ENCODE results near the gene KCNN4. TPM values are rescaled to one million over a fixed set of nuclear protein-coding genes. Genes with fewer than 3 reads are reported as not detected.

The KCNN4 gene
- polyA plus RNA-seq, 3 donors = 0.97 to 1.8 (median 1.5) TPM

DNA sequence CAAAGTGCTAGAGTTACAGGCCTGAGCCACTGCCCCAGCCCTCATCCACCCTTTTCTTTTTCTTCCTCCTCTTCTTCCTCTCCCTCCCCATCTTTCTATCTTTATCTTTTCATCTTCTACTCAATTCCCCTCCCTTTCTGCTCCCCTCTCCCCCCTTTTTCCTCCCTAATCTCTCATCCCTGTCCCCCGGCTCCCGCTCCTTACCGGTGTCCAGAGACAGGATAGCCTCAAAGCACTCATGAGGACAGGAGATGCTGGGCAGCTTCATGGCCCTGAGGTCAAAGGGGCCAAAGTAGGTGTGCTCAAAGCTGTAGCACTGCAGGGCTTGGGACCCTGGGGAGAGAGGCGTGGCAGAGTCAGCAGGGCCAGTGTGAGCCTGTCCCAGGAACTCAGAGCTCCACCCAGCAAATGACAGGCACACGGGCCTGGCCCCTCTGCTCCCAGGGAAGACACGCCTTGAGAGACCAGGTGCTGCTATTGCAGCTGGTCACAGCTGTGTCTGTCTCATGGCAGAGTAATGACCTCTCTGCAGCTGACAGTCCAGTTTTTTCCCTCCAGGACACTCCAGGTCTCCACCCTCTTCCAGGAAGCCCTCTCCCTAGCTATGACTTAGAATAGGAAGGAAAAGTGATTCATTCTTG lies 18.8 kb upstream of the KCNN4 start:
- no peak for DNase-seq (ENCODE audit: low read depth in 3 of 3, low spot score in 2 of 3)

DNA sequence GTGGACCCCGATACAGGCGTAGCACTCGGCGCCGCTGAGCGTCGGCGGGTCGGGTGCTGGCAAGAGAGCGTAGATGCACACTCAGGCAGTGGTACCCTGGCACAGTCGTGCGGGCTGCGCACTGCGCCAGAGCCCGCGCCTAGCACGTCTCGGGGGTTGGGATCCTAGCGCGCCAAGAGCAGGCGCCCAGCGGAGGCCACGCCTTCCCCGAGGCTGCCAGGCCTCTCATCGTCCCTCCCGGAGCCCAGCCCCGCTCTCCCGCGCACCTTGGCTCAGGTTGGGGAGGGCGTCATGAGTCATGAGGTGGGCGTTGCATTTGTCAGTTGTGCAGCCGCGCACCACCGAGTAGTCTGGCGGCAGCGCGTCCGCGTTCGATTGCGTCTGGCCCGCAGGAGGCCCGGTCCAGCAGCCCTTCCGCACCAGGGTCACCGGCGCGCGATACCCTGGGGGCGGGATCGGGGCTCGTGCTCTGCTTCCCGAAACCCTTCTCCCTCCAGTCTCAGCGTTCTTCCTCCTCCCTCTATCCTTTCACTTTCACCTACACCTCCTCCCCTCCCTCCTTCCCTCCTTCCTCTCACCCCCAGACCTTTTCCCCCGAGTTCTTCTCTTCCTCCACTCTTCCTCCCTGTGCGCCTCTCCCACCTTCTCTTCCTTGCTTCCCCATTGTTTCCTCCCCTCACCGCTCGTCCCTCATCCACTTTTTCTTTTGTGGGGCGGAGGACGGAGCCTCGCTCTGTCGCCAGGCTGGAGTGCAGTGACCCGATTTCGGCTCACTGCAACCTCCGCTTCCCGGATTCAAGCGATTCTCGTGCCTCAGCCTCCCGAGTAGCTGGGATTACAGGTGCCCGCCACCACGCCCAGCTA lies 18.0 kb upstream of the KCNN4 start:
- no peak for DNase-seq (ENCODE audit: low read depth in 3 of 3, low spot score in 2 of 3)

DNA sequence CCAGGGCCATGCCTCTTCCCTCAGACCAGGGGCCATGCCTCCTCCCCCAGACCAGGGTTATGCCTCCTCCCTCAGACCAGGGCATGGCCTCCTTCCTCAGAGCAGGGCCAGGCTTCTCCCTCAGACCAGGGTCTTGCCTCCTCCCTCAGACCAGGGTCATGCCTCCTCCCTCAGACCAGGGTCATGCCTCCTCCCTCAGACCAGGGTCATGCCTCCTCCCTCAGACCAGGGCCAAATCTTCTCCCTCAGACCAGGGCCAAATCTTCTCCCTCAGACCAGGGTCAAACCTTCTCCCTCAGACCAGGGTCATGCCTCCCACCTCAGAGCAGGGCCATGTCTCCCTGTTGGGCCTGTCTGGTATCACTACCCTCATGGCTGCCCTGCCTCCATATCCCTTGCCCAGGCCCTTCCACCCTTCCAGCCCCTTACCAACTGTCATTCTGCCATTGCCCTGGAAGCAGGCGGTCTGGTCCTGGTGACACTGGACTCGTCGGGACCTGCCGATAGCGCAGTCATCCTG lies 17.3 kb upstream of the KCNN4 start:
- no peak for DNase-seq (ENCODE audit: low read depth in 3 of 3, low spot score in 2 of 3)

DNA sequence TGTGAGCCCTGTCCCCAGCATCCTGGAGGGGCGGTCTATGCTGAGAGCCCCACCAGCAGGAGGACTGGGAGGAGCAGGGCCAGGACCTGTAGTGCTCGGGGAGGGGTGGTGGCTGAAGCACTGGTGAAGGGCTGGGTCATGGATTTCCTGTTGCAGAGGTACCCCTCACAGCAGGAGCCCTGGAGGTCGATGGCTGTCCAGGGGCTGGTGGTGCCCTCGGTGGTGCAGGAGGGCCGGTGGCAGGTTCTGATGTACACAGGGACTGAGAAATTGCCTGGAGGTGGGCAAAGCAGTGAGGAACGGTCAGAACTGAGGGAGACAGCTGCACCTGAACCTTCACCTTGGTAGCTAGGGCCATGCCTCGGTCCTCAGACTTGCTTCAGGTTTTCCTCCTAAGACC lies 16.8 kb upstream of the KCNN4 start:
- no peak for DNase-seq (ENCODE audit: low read depth in 3 of 3, low spot score in 2 of 3)

DNA sequence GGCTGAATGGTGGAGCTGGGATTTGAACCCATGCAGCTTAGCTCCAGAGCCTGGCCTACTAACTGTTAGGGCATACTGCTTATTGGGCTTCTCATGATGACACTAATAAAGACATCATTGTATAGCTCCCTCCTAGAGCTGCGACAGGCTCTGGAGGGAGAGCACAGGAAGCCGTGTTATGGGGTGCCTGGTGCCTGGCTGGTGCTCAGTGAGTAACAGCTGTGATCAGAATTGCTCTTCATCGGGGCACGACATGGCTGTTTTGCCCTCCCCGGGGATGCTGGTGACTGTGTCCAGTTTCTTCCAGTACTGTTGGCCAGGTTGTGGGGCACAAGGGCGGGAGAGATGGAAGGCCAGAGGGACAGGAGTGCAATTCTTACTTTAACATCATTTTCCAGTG lies 16.3 kb upstream of the KCNN4 start:
- DNase-seq (ENCODE audit: low read depth in 3 of 3, low spot score in 2 of 3) = no peak

DNA sequence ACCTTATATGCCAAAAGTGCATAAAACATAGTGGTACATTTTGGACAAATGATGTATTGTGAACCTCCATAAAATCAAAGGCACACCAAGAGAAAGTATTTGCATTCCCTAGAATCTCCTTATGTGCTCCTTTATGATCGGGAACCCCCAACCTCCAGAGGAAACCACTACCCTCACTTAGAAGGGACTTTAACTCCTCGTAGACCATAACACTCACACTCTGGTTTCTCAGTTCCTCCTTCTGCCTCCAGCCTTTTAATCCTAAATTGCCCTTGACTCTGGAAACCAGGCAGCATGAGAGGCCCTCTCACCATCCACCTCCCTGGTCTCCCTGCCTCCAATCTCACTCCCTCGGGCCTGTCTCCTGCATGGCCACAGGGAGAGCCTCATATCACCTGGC lies 9.8 kb upstream of the KCNN4 start:
- no peak for DNase-seq (ENCODE audit: low read depth in 3 of 3, low spot score in 2 of 3)

DNA sequence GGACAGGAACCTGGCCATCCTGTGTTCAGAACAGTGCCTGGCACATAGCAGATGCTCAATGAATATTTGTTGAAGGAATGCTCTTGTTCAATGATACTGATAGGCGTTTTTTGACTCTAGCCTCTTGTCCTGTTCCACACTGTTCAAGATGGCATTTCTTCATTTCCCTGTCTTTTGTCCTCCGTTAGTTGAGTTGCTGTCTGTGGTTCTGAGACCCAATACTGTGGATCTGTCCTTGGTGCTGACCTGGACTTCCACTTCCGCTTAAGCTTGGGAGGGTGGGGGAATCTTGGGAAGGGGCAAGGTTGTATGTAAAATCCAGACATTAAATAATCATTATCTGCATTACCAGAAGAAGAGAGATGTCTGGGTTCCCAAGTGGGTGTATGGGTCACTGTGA lies 8.3 kb upstream of the KCNN4 start:
- DNase-seq (ENCODE audit: low read depth in 3 of 3, low spot score in 2 of 3) = no peak

DNA sequence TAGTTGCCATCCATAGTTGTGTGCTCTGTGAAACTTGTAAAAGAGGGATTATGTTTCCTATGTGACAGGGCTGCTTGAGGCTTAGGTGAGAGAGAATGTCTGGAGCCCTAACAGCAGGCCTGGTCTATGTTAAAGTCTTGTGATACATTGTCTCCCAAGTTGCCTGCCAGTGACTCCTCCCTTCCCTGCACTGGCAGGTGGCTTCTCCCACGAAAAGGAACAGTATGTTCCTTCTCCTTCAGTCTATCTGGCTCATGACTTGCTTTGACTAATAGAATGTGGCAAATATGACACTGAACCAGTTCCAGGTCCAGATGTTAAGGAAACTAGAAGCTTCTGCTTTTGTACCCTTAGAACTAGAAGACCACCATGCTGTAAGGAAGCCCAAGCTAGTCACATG lies 5.9 kb upstream of the KCNN4 start:
- no peak for DNase-seq (ENCODE audit: low read depth in 3 of 3, low spot score in 2 of 3)

DNA sequence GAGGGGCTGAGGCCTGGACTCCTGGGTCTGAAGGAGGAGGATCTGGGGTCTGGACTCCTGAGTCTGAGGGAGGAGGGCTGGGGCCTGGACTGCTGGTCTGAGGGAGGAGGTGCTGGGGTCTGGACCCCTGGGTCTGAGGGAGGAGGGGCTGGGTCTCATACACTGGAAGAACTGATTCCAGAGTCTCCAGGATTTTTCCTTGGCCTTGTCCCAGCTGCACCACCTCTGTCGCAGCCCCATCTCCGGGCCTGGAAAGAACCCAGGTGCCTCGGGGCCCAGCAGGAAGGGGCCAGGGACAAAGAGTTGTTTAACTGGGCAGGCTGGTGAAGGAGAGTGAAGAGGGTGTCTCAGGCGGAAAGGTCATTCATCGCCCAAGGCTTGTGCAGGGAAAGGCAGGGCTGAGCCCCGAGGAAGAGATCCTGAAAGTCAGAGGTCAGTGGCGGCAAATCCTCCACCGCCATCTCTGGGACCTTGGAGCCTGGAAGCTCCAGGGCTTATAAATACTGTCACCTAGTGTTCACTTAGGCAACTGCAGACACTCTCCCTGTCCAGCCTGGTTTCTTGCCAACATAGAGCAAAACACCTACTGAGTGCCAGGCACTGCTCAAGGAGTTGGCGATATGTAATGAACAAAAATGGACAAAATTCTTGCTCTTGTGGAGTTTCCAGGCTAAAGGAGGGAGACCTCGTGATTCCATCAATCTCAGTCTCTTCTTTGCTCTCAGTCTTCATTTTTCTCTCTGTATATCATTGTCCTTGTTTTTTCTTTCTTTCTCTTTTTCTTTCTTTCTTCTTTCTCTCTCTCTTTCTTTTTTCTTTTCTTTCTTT lies 4.4 kb upstream of the KCNN4 start:
- DNase-seq (ENCODE audit: low read depth in 3 of 3, low spot score in 2 of 3) = no peak

DNA sequence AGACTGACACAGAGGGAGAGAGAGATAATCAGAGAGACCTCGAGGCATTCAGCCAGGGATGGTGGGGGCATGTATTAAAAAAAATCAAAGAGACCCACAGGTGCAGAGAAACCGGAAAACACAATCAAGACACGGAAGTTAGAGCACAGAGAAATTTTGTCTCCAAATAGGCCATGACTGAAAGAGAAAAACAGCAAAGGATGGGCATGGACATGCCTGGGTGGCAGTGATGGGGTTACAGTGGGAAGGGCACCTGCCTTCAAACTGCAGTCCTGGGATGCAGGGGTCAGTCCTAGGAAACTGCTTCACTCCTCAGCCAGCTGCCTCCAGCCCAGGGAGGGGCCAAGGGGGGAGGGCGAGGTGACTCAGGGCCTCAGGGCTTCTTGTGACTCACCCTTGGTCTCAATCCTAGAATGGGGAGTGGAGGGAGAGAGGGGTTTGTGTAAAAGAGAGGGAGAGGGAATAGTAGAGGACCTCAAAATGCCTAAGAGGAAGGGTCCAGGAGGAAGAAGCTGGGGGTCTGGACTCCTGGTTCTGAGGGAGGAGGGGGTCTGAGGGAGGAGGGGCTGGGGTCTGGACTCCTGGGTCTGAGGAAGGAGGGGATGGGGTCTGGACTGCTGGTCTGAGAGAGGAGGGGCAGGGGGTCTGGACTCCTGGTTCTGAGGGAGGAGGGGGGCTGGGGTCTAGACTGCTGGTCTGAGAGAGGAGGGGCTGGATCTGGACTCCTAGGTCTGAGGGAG lies 3.6 kb upstream of the KCNN4 start:
- no peak for DNase-seq (ENCODE audit: low read depth in 3 of 3, low spot score in 2 of 3)

DNA sequence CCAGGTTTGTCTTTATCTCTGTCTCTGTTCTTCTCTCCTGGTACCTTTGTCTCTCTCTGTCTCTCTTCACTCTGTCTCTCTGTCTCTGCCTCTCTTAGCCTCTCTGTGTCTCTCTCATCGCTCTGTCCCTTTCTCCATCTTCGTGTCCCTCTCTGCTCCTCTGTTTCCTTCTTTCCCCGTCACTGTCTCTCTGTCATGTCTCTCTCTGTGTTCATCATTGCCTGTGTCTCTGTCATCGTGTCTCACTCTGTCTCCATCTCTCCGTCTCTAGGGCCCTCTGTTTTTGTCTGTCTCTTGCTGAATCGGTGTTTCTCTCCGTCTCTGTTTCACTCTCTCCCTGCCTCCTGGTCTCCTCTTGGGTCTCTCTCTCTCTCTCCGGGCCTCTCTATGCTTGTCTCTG lies 2.9 kb upstream of the KCNN4 start:
- DNase-seq (ENCODE audit: low read depth in 3 of 3, low spot score in 2 of 3) = no peak

DNA sequence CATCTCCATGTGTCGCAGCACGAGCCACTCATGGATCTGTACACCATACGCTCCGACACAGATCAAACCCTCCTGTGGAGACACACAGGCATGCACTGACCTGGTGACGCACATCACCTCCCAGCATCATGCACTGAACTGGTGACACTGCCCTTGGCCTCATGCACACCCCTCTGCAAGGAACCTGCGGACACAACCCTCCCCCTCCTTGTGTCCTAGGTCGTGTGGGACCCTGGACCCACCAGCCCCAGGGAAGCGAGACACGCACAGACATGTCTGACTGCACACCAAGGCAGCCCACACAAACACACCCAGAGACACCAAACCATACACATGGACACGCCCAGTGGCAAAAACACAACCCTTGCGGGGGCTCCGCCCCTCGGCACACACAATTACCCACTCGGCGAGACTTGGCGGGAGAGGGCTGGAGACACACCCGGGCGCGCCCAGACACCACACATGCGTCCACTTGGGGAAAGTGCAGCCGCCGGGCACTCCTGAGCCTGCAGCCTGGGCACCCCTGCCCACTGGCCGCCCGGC lies 2.0 kb upstream of the KCNN4 start:
- no peak for DNase-seq (ENCODE audit: low read depth in 3 of 3, low spot score in 2 of 3)

DNA sequence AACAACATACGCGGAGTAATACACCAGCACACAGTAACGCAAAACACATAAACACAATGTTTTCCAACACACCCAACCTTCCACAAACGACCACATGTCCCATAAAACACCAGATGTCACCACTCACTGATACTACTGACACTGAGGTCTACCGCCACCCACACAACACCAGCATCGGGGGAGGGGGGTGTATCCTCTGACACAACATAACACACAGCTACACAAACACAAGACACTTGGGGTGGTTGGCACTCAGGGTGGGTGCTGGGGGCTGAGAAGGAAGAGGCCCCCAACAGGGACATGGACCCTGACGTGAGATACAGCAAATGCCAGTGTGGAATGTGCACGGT lies 1.5 kb upstream of the KCNN4 start:
- DNase-seq (ENCODE audit: low read depth in 3 of 3, low spot score in 2 of 3) = no peak

DNA sequence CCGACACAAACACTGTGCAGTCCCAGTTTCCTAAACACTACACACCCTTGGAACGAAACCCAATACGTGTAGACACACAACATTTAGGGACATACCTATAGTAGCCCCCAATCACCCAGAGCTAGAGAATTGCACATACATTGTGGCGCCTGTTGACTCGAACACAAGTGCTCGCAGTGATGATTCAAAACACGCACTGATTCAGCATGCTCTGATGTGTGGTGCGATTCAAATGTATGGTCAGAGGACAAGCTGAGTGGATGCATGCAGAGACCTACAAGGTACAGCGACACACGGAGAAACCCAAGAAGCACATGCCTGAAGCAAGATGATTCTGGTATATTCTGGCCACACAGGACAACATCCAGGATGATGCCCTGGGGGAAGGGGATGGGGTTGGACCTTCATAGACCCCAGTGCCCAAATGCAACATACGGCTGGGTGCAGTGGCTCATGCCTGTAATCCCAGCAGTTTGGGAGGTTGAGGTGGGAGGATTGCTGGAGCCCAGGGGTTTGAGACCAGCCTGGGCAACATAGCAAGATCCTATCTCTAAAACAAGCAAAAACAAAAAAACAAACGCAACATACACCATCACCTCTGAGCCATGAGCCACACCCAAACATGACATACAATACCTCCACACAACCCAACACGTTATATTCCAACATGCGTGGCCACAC lies 997 bp upstream of the KCNN4 start:
- no peak for DNase-seq (ENCODE audit: low read depth in 3 of 3, low spot score in 2 of 3)

DNA sequence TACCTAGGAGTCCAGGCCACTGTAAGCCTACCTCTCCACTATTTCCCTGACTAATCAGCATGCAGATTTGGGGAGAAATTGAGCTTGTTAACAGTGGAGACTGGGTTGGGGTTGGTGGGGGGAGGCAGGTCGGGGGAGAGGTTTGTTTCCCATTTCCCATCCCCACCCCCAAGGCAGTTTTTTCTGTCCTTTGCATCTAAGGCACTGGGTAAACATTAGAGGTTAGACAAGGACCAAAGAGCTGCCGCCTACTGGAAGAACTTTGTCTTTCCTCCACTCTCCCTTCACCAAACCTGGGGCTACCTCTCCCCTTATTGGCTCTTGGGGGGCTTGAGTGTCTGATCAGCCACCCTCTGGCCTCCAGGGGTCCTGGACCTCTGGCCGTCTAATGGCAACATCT lies 953 bp downstream of the KCNN4 start:
- DNase-seq (ENCODE audit: low read depth in 3 of 3, low spot score in 2 of 3) = no peak

DNA sequence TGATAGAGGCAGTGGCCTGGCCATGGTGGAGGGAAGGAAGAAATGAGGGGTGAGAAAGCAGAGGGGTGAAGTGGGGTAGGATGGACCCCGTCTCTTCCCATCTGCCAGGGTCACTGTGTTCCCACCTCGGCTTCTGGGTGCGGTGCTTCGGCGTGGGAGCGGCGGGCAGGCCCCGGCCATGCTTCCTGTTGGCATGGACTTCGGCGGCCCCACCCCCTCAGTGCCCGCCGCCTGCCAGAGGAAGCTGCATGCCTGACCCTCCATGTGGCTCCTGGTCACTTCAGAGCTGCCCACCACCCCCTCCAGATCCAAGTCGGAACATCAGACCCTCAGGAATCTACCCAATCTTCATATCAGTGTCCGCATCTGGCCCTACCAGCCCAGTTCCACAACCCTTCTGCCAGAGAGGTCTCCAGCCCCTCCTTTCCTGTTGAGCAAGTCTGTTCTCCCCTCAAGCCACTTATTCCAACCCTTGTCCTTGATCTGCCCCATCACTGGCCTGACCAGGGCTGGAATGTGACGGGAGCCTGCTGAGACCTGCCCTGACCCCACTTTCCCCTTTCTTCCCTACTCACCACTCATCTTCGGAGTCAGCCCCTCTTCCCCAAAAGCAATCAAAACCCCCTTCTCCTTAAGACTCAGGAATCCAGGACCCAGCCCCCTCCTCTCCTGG lies 1.5 kb downstream of the KCNN4 start:
- no peak for DNase-seq (ENCODE audit: low read depth in 3 of 3, low spot score in 2 of 3)

DNA sequence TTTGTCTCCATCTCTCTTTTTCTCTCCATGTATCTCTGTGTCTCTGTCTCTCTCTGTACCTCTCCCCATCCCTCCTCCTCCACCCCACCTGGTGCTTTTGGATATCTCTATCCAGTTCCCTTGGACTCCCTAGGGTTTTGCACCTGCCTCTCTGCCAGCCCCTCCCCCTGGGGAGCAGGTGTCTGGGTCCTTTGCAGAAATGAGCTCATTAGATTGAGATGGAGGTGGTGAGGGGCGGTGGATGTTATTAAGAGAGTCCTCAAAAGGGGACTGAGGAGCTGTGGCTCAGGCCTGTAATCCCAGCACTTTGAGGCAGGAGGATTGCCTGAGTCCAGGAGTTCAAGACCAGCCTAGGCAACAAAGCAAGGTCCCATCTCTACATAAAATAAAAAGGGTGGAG lies 2.1 kb downstream of the KCNN4 start:
- no peak for DNase-seq (ENCODE audit: low read depth in 3 of 3, low spot score in 2 of 3)

DNA sequence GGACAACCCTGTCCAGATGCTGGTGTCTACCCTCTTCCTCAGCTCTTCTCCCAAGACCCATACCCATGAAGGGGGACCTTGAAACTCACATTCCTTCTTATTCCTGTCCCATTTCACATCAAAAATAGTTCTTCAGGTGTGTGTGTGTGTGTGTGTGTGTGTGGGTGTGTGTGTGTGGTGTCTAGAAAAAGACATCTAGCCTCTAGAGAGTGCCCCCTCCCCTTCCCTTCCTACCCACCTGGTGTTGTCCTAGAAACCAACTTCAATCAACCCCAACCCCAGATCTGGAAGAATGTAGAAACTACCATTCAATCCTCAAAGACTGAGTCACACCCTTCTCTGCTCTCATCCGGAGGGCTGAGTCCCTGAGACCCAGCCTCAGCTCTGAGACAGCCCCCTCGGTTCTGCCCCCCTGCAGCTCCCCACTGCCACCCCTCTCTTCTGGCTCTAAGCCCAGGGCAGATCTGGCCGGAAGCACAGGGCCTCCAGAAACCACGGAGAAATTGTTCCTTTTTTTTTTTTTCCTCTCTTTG lies 3.5 kb downstream of the KCNN4 start:
- DNase-seq (ENCODE audit: low read depth in 3 of 3, low spot score in 2 of 3) = no peak

DNA sequence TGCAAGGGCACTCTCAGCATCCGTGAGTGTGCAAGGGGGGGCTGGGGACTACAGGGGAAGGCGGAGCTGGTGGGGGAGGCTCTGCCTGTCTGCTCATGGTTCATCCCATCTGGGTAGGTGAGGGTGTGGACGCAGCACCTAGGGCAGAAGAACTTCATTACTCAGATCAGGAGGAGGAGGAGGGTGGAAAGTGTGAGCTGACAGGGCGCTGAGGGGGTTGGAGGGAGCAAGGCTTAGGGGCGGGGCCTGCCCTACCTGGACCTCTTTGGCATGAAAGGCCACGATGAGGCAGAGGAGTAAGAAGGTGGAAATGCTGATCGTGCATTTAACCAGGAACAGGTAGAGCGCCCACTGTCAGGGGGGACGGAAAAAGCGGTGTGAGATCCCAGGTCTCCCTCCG lies 4.5 kb downstream of the KCNN4 start:
- DNase-seq (ENCODE audit: low read depth in 3 of 3, low spot score in 2 of 3) = no peak
